Vagina (tissue), 2 donors: ENCODE measurements around the gene NOTCH3.

Source experiments
- POLR2A ChIP-seq, 2 donors: fragments of 450-650 bp; IDR thresholded peaks; one replicate each; pipeline ENCODE4 v1.6.1; 2017; ENCODE audit warnings: antibody characterized with exemption in 2 of 2, mild to moderate bottlenecking in 2 of 2, moderate library complexity in 2 of 2
- POLR2AphosphoS5 ChIP-seq, 2 donors: sonication (generic); formaldehyde crosslinking; IDR thresholded peaks; one replicate each; pipeline ENCODE4 v1.9.0; 2017; ENCODE audit warnings: antibody characterized with exemption in 2 of 2, mild to moderate bottlenecking in 2 of 2, low read depth in 1 of 2; ENCODE audit not compliant: insufficient read depth in 1 of 2
- TF ChIP-seq, protein P1 (sequence below), 3 experiments: fragments of 450-650 bp in 2 of 3; fragments of 200-600 bp in 1 of 3; sonication (generic) in 1 of 3; IDR thresholded peaks; one replicate each; pipeline ENCODE4 v1.5.1; 2017 to 2019; ENCODE audit warnings: antibody characterized with exemption in 3 of 3, mild to moderate bottlenecking in 2 of 3, moderate library complexity in 2 of 3

DNA sequence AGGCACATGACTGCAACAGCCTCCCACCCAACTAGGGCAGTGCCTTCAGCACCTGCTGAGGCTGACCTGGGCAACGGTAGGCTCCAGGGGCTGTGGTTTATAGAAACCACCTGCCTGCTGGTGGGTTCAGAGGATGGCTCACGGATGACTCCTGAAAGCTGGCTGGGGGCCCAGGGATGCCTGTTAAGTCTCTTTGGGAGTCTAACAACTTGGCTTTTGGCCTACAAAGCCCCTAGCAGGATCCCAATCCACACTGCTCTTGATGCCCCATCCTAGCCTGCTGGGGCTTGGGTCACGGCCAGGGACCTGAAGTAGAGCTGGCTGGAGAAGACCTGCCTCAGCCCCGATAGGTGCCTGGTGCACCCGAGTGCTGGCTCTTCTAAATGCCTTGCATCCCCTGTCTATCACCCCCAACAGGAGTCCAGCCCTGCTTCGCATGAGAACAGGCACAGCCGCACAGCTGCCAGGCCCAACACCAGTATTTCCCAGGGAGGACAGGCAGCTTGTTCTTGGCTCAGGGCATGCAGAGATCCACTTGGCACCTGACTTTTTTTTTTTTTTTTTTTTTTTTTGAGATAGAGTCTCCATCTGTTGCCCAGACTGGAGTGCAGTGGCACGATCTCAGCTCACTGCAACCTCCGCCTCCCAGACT is 40.6 kb upstream of the NOTCH3 start:
- TF ChIP-seq, protein P1, sequence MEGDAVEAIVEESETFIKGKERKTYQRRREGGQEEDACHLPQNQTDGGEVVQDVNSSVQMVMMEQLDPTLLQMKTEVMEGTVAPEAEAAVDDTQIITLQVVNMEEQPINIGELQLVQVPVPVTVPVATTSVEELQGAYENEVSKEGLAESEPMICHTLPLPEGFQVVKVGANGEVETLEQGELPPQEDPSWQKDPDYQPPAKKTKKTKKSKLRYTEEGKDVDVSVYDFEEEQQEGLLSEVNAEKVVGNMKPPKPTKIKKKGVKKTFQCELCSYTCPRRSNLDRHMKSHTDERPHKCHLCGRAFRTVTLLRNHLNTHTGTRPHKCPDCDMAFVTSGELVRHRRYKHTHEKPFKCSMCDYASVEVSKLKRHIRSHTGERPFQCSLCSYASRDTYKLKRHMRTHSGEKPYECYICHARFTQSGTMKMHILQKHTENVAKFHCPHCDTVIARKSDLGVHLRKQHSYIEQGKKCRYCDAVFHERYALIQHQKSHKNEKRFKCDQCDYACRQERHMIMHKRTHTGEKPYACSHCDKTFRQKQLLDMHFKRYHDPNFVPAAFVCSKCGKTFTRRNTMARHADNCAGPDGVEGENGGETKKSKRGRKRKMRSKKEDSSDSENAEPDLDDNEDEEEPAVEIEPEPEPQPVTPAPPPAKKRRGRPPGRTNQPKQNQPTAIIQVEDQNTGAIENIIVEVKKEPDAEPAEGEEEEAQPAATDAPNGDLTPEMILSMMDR (IDR thresholded peaks at IDR 0.05): no peak
- TF ChIP-seq POLR2A (IDR thresholded peaks at IDR 0.05) (no peak), POLR2AphosphoS5 (IDR thresholded peaks at IDR 0.05; ENCODE audit: insufficient read depth in 1 of 2, low read depth in 1 of 2) (no peak)
